ENCODE measurements around the gene GPR176.

DNA sequence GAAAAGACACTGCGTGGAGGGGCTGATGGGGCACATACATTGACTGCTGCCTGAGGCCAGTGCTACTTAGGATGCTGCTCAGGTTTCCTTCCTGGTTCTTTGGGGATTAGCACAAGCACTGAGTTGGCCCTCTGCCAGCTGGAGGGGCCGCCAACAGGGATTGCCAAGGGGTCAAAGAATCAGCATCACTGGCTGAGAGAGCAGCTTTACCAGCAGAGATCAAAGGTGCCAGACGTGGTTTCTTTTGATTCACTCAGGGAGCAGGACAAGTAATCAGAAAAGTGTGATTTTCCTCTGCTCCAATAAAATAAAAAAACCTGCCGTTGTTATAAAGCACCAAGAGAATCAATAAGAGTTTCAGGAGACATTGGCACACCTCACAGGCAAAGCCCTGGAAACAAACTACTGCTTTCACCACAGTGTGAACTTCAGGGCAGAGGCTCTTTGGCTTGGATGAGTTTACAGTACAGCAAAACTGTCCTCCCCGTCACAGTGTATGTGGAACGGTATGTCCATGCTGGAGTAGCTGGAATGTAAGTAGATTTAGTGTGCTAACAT is 91.6 kb downstream of the GPR176 start:
- TF ChIP-seq, protein P1, sequence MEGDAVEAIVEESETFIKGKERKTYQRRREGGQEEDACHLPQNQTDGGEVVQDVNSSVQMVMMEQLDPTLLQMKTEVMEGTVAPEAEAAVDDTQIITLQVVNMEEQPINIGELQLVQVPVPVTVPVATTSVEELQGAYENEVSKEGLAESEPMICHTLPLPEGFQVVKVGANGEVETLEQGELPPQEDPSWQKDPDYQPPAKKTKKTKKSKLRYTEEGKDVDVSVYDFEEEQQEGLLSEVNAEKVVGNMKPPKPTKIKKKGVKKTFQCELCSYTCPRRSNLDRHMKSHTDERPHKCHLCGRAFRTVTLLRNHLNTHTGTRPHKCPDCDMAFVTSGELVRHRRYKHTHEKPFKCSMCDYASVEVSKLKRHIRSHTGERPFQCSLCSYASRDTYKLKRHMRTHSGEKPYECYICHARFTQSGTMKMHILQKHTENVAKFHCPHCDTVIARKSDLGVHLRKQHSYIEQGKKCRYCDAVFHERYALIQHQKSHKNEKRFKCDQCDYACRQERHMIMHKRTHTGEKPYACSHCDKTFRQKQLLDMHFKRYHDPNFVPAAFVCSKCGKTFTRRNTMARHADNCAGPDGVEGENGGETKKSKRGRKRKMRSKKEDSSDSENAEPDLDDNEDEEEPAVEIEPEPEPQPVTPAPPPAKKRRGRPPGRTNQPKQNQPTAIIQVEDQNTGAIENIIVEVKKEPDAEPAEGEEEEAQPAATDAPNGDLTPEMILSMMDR (IDR thresholded peaks at IDR 0.05), result no peak
- TF ChIP-seq POLR2A (IDR thresholded peaks at IDR 0.05), result no peak
